Measurements from ENCODE around the gene ADGRB2. TPM values are rescaled to one million over a fixed set of nuclear protein-coding genes. Genes with fewer than 3 reads are reported as not detected.

The ADGRB2 gene
- polyA plus RNA-seq, 5 donors, result 11.2 to 28.8 (median 16.6) TPM

- DNase-seq, result no peak
Observed at GRCh38 chr1:31679091-31679490, 85.0 kb downstream of the ADGRB2 start.

- DNase-seq, result no peak
Observed at GRCh38 chr1:31678681-31679080, 85.5 kb downstream of the ADGRB2 start.

- no peak for DNase-seq
Observed at GRCh38 chr1:31677949-31678348, 86.2 kb downstream of the ADGRB2 start.

GRCh38 chr1:31677401-31677800, 86.7 kb downstream of the ADGRB2 start:
- DNase-seq, result no peak

Other genes with a start within 250 kb of the ADGRB2 start
- 10 to 100 TPM; 32.2 to 51.7 (median 50.7) TPM for gene TINAGL1, start 187.8 kb downstream of the ADGRB2 start, polyA plus RNA-seq (ENCODE audit: insufficient read depth in 1 of 5, insufficient read length in 5 of 5, low replicate concordance in 1 of 5)
- under 1 TPM in 4 of 5 donors, not detected in 1; 0.09 to 0.26 (median 0.10) TPM for gene HCRTR1, start 146.7 kb downstream of the ADGRB2 start, polyA plus RNA-seq (ENCODE audit: insufficient read depth in 1 of 5, insufficient read length in 5 of 5, low replicate concordance in 1 of 5)
- 10 to 100 TPM; 58.4 to 68.4 (median 65.0) TPM for gene PEF1, start 119.5 kb downstream of the ADGRB2 start, polyA plus RNA-seq (ENCODE audit: insufficient read depth in 1 of 5, insufficient read length in 5 of 5, low replicate concordance in 1 of 5)
- gene COL16A1, start 60.3 kb downstream of the ADGRB2 start, polyA plus RNA-seq (ENCODE audit: insufficient read depth in 1 of 5, insufficient read length in 5 of 5, low replicate concordance in 1 of 5), result 100 to 1,000 TPM in 4 of 5 donors, 10 to 100 TPM in 1; 99.7 to 160 (median 132) TPM
- 1 to 10 TPM in 1 of 5 donors, under 1 TPM in 4; 0.29 to 1.1 (median 0.45) TPM for gene SPOCD1, start 51.7 kb upstream of the ADGRB2 start, polyA plus RNA-seq (ENCODE audit: insufficient read depth in 1 of 5, insufficient read length in 5 of 5, low replicate concordance in 1 of 5)
- 100 to 1,000 TPM; 176 to 268 (median 222) TPM for gene PTP4A2, start 174.0 kb upstream of the ADGRB2 start, polyA plus RNA-seq (ENCODE audit: insufficient read depth in 1 of 5, insufficient read length in 5 of 5, low replicate concordance in 1 of 5)
- 100 to 1,000 TPM; 193 to 247 (median 218) TPM for gene KHDRBS1, start 249.5 kb upstream of the ADGRB2 start, polyA plus RNA-seq (ENCODE audit: insufficient read depth in 1 of 5, insufficient read length in 5 of 5, low replicate concordance in 1 of 5)

All from right lung (tissue), 5 donors.